Measurements from ENCODE around the gene USP9X.

Gene USP9X

DNA sequence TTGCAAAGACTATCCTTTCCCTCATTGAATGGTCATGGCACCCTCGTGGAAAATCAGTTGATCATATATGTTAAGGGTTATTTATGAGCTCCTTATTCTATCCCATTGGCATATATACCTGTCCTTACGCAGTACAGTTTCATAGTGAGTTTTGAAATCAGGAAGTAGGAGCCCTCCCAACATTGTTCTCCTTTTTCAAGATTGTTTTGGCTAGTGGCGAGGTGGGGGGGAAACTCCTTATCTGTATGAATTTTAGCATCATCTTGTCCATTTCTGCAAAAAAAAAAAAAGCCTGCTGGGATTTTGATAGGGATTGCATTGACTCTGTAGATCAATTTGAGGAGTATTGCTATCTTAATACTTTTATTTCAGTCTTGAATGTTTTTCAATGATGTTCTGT, 2.5 kb upstream of the USP9X start:
- peaks cover 3% of the 10 kb centered on the region for H3K27me3 Mint-ChIP-seq (ENCODE audit: low read depth)
- H3K27ac Mint-ChIP-seq = no peak overlapping the region
- TF ChIP-seq, protein P1, sequence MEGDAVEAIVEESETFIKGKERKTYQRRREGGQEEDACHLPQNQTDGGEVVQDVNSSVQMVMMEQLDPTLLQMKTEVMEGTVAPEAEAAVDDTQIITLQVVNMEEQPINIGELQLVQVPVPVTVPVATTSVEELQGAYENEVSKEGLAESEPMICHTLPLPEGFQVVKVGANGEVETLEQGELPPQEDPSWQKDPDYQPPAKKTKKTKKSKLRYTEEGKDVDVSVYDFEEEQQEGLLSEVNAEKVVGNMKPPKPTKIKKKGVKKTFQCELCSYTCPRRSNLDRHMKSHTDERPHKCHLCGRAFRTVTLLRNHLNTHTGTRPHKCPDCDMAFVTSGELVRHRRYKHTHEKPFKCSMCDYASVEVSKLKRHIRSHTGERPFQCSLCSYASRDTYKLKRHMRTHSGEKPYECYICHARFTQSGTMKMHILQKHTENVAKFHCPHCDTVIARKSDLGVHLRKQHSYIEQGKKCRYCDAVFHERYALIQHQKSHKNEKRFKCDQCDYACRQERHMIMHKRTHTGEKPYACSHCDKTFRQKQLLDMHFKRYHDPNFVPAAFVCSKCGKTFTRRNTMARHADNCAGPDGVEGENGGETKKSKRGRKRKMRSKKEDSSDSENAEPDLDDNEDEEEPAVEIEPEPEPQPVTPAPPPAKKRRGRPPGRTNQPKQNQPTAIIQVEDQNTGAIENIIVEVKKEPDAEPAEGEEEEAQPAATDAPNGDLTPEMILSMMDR (IDR thresholded peaks at IDR 0.05; ENCODE audit: unreplicated experiment in 3 of 3) = no peak
- H3K4me1 Mint-ChIP-seq = peaks cover 5% of the 10 kb centered on the region
- no peak overlapping the region for H3K4me3 Mint-ChIP-seq
- H3K36me3 Mint-ChIP-seq (ENCODE audit: low read depth) = no peaks in the 10 kb centered on the region
- peaks cover 5% of the 10 kb centered on the region for H3K9me3 Mint-ChIP-seq

DNA sequence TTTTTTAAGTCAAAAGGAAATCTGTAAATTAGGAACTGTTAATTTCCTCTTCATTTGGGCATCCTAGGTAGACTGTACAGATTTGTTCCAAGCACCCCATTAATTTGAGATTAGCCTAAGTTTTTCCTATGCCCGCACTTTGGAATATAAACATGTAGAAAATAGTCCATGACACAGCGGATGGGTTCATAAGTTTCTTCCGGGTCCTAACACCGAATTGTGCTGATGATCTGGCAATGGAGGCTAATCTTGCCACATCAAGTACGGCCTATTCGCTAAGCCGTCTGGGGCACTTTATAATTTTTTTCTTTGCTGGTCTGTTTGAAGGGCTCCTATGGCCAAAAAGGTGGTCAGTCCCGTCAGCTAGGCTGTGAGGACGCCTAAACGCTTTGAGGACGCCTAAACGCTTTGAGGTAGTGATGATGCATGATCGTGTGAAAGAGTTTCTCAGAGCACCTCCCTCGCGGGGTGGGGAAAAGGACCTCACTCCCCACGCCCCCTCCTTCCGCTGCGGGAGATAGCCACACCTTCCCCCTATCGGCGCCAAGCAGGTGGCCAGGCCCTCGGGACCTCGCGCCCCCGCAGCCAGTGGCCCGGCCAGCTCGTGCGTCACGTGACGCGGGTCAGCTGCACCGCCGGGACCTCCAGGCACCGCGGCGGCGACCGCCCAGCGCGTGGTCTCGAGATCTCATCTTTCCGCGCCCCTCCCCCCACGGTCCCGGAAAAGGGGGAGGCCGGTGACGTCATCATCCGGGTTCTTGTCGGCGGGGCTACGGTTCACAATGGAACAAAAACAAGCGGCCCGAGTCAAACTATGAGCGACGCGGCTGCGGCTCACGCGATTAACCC, 977 bp upstream of the USP9X start:
- Mint-ChIP-seq H3K27ac (peak overlapping the region; percentile 94 to 100 (median 98)), H3K4me1 (peaks cover 15% of the 10 kb centered on the region), H3K36me3 (ENCODE audit: low read depth) (peaks cover 6% of the 10 kb centered on the region), H3K27me3 (ENCODE audit: low read depth) (no peaks in the 10 kb centered on the region), H3K9me3 (peaks cover 5% of the 10 kb centered on the region), H3K4me3 (peak overlapping the region; percentile 88 to 93 (median 89))
- TF ChIP-seq, protein P1 (IDR thresholded peaks at IDR 0.05; ENCODE audit: unreplicated experiment in 3 of 3) = no peak

DNA sequence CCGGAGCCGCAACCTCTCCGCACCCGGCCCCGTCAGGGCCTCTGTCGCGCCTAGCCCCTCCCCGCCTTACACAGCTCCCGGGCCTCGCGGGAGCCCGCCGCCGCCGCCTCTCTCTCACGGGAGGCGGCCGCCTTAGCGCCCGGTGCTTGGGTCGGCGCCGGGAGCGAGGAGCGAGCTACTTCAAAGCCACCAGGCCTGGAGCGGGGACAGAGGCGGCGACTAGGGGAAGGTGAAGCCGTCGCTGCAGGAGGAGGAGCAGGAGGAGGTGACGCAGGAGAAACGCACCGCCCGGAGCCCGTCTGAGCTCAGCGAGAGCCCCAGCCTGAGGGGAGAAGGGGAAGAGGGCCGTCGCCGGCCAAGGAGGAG, 250 bp downstream of the USP9X start:
- Mint-ChIP-seq H3K4me1 (peaks cover 24% of the 10 kb centered on the region), H3K4me3 (peak overlapping the region; percentile 88 to 93 (median 89)), H3K27me3 (ENCODE audit: low read depth) (no peaks in the 10 kb centered on the region), H3K27ac (peak overlapping the region in 2 of 3 experiments; percentile 65 to 100), H3K9me3 (peaks cover 5% of the 10 kb centered on the region), H3K36me3 (ENCODE audit: low read depth) (peaks cover 6% of the 10 kb centered on the region)
- TF ChIP-seq, protein P1 (IDR thresholded peaks at IDR 0.05; ENCODE audit: unreplicated experiment in 3 of 3) = no peak

DNA sequence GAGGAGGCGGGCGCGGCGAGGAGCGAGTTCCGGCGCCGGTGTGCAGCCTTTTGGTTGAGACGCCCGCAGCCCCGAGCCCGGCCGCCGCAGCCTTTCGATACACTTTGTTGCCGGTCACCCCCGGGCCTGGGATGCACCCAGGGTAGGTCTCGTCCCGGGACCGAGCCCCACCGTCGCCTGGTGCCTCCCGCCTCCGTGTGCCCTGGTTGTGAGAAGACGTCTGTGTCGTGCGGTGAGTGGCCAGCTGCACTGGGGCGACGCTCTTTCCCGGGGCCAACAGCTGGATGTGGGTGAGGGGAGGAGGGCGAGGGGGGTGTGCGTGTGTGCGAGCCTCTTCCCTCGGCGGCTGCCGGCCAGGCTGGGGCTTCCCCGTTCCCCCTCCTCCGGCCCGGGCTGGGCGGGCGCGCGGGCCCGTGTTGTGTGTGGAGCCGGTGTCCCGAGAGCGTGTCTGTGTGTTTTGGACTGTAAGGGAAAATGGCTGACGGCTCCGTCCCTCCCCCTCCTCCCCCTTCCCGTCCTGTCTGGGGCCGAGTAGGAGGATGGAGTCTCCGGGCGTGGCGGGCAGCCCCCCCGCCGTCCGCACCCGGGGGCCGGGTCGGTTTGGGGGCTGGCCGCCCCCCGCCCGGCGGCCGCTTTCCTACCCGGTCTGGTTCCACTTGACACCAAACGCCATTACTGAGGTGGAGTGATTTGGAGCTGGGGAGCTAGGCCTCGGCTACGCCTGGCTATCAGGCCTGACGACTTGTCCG, 807 bp downstream of the USP9X start:
- peaks cover 5% of the 10 kb centered on the region for H3K9me3 Mint-ChIP-seq
- H3K4me1 Mint-ChIP-seq = peaks cover 25% of the 10 kb centered on the region
- H3K4me3 Mint-ChIP-seq = peak overlapping the region; percentile 88 to 93 (median 89)
- no peaks in the 10 kb centered on the region for H3K27me3 Mint-ChIP-seq (ENCODE audit: low read depth)
- H3K36me3 Mint-ChIP-seq (ENCODE audit: low read depth) = peaks cover 6% of the 10 kb centered on the region
- TF ChIP-seq, protein P1 (IDR thresholded peaks at IDR 0.05; ENCODE audit: unreplicated experiment in 3 of 3) = no peak
- H3K27ac Mint-ChIP-seq = peak overlapping the region; percentile 49 to 100 (median 95)

DNA sequence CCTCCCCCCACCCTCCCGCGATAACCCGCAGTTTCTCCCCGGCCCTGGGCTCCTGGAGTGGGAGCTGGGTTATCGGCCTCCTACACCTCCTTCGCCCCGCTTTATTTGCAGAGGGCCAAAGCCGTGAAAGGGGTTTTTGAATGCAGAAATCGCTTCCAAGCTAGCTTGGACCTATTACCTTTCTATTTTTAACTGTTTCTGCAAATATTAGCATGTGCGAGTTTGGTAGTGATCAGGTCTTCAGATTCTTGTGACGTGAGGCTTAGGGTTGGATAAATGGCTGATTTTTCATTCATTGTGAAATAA, 1.3 kb downstream of the USP9X start:
- Mint-ChIP-seq H3K36me3 (ENCODE audit: low read depth) (peaks cover 6% of the 10 kb centered on the region), H3K27me3 (ENCODE audit: low read depth) (no peaks in the 10 kb centered on the region), H3K9me3 (peaks cover 5% of the 10 kb centered on the region), H3K4me1 (peaks cover 29% of the 10 kb centered on the region), H3K27ac (peak overlapping the region; percentile 49 to 100 (median 95)), H3K4me3 (peak overlapping the region; percentile 88 to 93 (median 89))
- TF ChIP-seq, protein P1 (IDR thresholded peaks at IDR 0.05; ENCODE audit: unreplicated experiment in 3 of 3) = no peak
